ENCODE measurements around the gene CNKSR3. TPM values are rescaled to one million over a fixed set of nuclear protein-coding genes. Genes with fewer than 3 reads are reported as not detected.

Gene CNKSR3
- total RNA-seq, 1 donor from 2014 or later, result 0.20 TPM

- Mint-ChIP-seq H3K9me3 (peaks cover 9% of the 10 kb centered on the region), H3K27ac (no peak overlapping the region), H3K4me1 (no peaks in the 10 kb centered on the region), H3K27me3 (peaks cover 3% of the 10 kb centered on the region), H3K4me3 (no peak overlapping the region), H3K36me3 (ENCODE audit: low read depth) (no peaks in the 10 kb centered on the region)
- ChIA-PET POLR2A (no interaction called here), CTCF (no interaction called here)
- ATAC-seq (ENCODE audit: low read depth), result no peak
- TF ChIP-seq CTCF (IDR thresholded peaks at IDR 0.05), result no peak
- intact Hi-C loops (cut with micrococcal nuclease), result no loop called here
- no peak for DNase-seq
Observed at GRCh38 chr6:154429711-154430110, 80.8 kb downstream of the CNKSR3 start.

DNA sequence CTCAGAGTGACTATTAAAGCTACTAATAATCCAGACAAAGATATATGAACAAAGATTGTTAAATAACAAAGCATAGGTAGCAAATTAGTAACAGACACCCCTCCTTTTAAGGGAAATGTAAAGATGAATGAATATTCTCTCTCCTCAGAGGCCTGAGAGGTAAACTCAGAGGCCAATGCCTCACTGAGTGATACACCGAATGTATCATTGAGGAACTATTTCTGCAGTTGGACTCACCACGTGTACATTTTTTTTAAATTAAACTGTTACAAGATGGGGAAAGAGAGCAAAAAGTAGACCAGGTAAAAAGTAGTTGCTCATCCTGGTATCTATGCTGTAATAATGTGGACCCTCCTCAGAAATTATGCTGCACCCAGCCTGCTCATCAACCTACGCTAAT is 81.6 kb downstream of the CNKSR3 start:
- peaks cover 9% of the 10 kb centered on the region for H3K9me3 Mint-ChIP-seq
- DNase-seq (no peak), ATAC-seq (ENCODE audit: low read depth) (no peak)
- no peaks in the 10 kb centered on the region for H3K4me1 Mint-ChIP-seq
- intact Hi-C loops (cut with micrococcal nuclease), result no loop called here
- no peak overlapping the region for H3K27ac Mint-ChIP-seq
- H3K36me3 Mint-ChIP-seq (ENCODE audit: low read depth), result no peaks in the 10 kb centered on the region
- CTCF ChIA-PET, result no interaction called here
- H3K27me3 Mint-ChIP-seq, result peaks cover 3% of the 10 kb centered on the region
- no peak for TF ChIP-seq CTCF (IDR thresholded peaks at IDR 0.05)
- POLR2A ChIA-PET, result no interaction called here
- H3K4me3 Mint-ChIP-seq, result no peak overlapping the region

DNA sequence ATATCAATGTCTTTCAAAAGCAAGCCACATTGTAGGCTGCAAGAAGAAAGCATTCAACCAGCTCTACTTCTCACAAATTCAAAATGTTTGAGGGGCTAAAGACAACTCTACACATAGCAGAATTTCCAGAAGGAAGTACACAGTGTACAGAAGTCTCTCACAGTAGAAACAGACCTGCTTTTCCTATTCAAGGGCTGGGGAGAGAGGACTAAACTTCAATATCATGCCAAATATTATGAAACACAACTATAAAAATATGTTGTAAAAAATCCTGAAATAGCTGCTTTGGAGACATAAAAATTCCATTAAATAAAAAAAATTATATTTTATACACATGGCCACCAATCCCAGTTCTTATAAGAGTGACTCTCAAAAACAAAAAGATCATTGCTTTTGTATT is 83.0 kb downstream of the CNKSR3 start:
- Mint-ChIP-seq H3K36me3 (ENCODE audit: low read depth) (no peaks in the 10 kb centered on the region), H3K27ac (no peak overlapping the region), H3K4me1 (no peaks in the 10 kb centered on the region), H3K9me3 (peaks cover 9% of the 10 kb centered on the region), H3K27me3 (peaks cover 3% of the 10 kb centered on the region), H3K4me3 (no peak overlapping the region)
- ChIA-PET POLR2A (no interaction called here), CTCF (interaction anchor here (1.2 kb wide), 1 partner anchor 18 kb away, joined by 3 read pairs; no protein-coding TSS in a partner anchor)
- intact Hi-C loops (cut with micrococcal nuclease), result no loop called here
- DNase-seq (no peak), ATAC-seq (ENCODE audit: low read depth) (no peak)
- no peak for TF ChIP-seq CTCF (IDR thresholded peaks at IDR 0.05)

- H3K4me3 Mint-ChIP-seq, result no peak overlapping the region
- no peak for DNase-seq
- no peaks in the 10 kb centered on the region for H3K36me3 Mint-ChIP-seq (ENCODE audit: low read depth)
- H3K27ac Mint-ChIP-seq, result no peak overlapping the region
- POLR2A ChIA-PET, result no interaction called here
- peaks cover 5% of the 10 kb centered on the region for H3K9me3 Mint-ChIP-seq
- no peak for ATAC-seq (ENCODE audit: low read depth)
- peaks cover 3% of the 10 kb centered on the region for H3K27me3 Mint-ChIP-seq
- H3K4me1 Mint-ChIP-seq, result no peaks in the 10 kb centered on the region
- CTCF ChIA-PET, result interaction anchor here (1.2 kb wide), 1 partner anchor 19 kb away, joined by 3 read pairs; no protein-coding TSS in a partner anchor
- no peak for TF ChIP-seq CTCF (IDR thresholded peaks at IDR 0.05)
- intact Hi-C loops (cut with micrococcal nuclease), result no loop called here
Observed at GRCh38 chr6:154426997-154427396, 83.5 kb downstream of the CNKSR3 start.

- intact Hi-C loops (cut with micrococcal nuclease), result no loop called here
- Mint-ChIP-seq H3K27me3 (peaks cover 3% of the 10 kb centered on the region), H3K27ac (no peak overlapping the region), H3K9me3 (no peaks in the 10 kb centered on the region), H3K4me1 (no peaks in the 10 kb centered on the region), H3K4me3 (no peak overlapping the region), H3K36me3 (ENCODE audit: low read depth) (no peaks in the 10 kb centered on the region)
- ATAC-seq (ENCODE audit: low read depth) (no peak), DNase-seq (no peak)
- no peak for TF ChIP-seq CTCF (IDR thresholded peaks at IDR 0.05)
- CTCF ChIA-PET, result no interaction called here
- POLR2A ChIA-PET, result no interaction called here
Observed at GRCh38 chr6:154425034-154425433, 85.5 kb downstream of the CNKSR3 start.
